GM23248 (cell line): ENCODE measurements around the gene IL19. TPM values are rescaled to one million over a fixed set of nuclear protein-coding genes. Genes with fewer than 3 reads are reported as not detected.
A peak's percentile ranks its signal among the peaks of the same experiment; 100 is the strongest.

Experiments used
- DNase-seq: peaks from one replicate; pipeline ENCODE4 v3.0.0-alpha.2; 2015
- H2AFZ ChIP-seq: fragments of 200-600 bp; sonication (generic); 2 replicates; pipeline ENCODE4 v1.6.1; 2016; ENCODE audit warnings: antibody characterized with exemption
- H3F3A ChIP-seq: fragments of 200-600 bp; sonication (generic); 2 replicates; pipeline ENCODE4 v1.6.1; 2016; ENCODE audit warnings: mild to moderate bottlenecking, antibody characterized with exemption, mixed run types; ENCODE audit not compliant: insufficient read depth
- H3K27ac ChIP-seq: fragments of 200-600 bp; sonication (generic); 2 replicates; pipeline ENCODE4 v1.5.1; 2016; ENCODE audit warnings: mild to moderate bottlenecking
- H3K27me3 ChIP-seq: fragments of 200-600 bp; sonication (generic); replicated peaks from 2 replicates; pipeline ENCODE4 v1.6.1; 2016; ENCODE audit warnings: mild to moderate bottlenecking; ENCODE audit not compliant: insufficient read depth
- H3K36me3 ChIP-seq: fragments of 200-600 bp; sonication (generic); 2 replicates; pipeline ENCODE4 v1.6.1; 2016; ENCODE audit warnings: low read depth, mild to moderate bottlenecking
- H3K4me1 ChIP-seq: fragments of 200-600 bp; sonication (generic); 2 replicates; pipeline ENCODE4 v1.6.1; 2016; ENCODE audit warnings: mild to moderate bottlenecking; ENCODE audit not compliant: insufficient read depth
- H3K4me2 ChIP-seq: fragments of 200-600 bp; sonication (generic); one replicate; pipeline ENCODE4 v1.6.1; 2016; ENCODE audit warnings: mild to moderate bottlenecking; ENCODE audit not compliant: unreplicated experiment
- H3K4me3 ChIP-seq: fragments of 200-600 bp; sonication (generic); 2 replicates; pipeline ENCODE4 v1.5.1; 2016; ENCODE audit warnings: mild to moderate bottlenecking
- H3K79me2 ChIP-seq: fragments of 200-600 bp; sonication (generic); 2 replicates; pipeline ENCODE4 v1.6.1; 2016; ENCODE audit warnings: mild to moderate bottlenecking; ENCODE audit not compliant: insufficient read depth
- H3K9ac ChIP-seq: fragments of 200-600 bp; sonication (generic); 2 replicates; pipeline ENCODE4 v1.6.1; 2016; ENCODE audit warnings: mild to moderate bottlenecking
- H3K9me2 ChIP-seq: fragments of 200-600 bp; sonication (generic); 2 replicates; pipeline ENCODE4 v1.6.1; 2016; ENCODE audit warnings: mixed run types, mild to moderate bottlenecking, moderate library complexity; ENCODE audit not compliant: insufficient read depth
- H3K9me3 ChIP-seq: fragments of 200-600 bp; sonication (generic); one replicate; pipeline ENCODE4 v1.6.1; 2017; ENCODE audit warnings: low read depth
- H4K20me1 ChIP-seq: fragments of 200-600 bp; sonication (generic); 2 replicates; pipeline ENCODE4 v1.6.0; 2016; ENCODE audit not compliant: insufficient read depth
- EZH2 ChIP-seq: fragments of 200-600 bp; sonication (generic); IDR thresholded peaks from 2 replicates; pipeline ENCODE4 v1.6.1; 2018; ENCODE audit warnings: antibody characterized with exemption, mild to moderate bottlenecking; ENCODE audit not compliant: insufficient read depth, poor library complexity, severe bottlenecking
- EZH2phosphoT487 ChIP-seq: fragments of 200-600 bp; sonication (generic); IDR thresholded peaks from 2 replicates; pipeline ENCODE4 v1.6.1; 2018; ENCODE audit warnings: antibody characterized with exemption, moderate library complexity, mild to moderate bottlenecking, low read depth; ENCODE audit not compliant: insufficient read depth
- WGBS, 2 experiments: methylation state at CpG; one replicate each; pipeline ENCODE4 v1.1.6; 2015 to 2017; ENCODE audit warnings: low lambda C conversion rate in 2 of 2, low coverage in 1 of 2; ENCODE audit errors: missing lambda C conversion rate in 2 of 2; 5-methylcytosine and 5-hydroxymethylcytosine counted together
- in situ Hi-C: fragments of 300-500 bp; cut with MboI; formaldehyde crosslinking; loops from 2 replicates; pipeline ENCODE4 v1.15.0; 2020
- polyA plus RNA-seq: library from polyadenylated mRNA; unstranded; fragments of >200 nt; fragmentation: Nextera tagmentation; extraction: Ambion mirVana; gene quantifications from 2 replicates; pipeline ENCODE4 v1.2.1, GENCODE V29; 2016
- total RNA-seq: library from RNA; depleted of rRNA; stranded (reverse); fragments of >200 nt; shearing (Covaris generic); gene quantifications from 2 replicates; pipeline ENCODE4 v1.2.3, GENCODE V29; 2014

The IL19 gene
- total and polyA plus RNA-seq, 2 experiments from 2014 or later, result not detected

GRCh38 chr1:206753141-206753540, 17.4 kb upstream of the IL19 start:
- in situ Hi-C loops, result no loop called here
- Histone ChIP-seq H3K4me2 (peak overlapping the region; percentile 50), H3K36me3 (no peaks in the 10 kb centered on the region), H3F3A (peaks cover 21% of the 10 kb centered on the region), H3K9me3 (no peaks in the 10 kb centered on the region), H3K4me3 (no peak overlapping the region), H2AFZ (no peak overlapping the region), H3K27ac (peak overlapping the region; percentile 57), H3K9me2 (no peaks in the 10 kb centered on the region), H3K27me3 (no peaks in the 10 kb centered on the region), H3K79me2 (no peaks in the 10 kb centered on the region), H3K9ac (no peak overlapping the region), H3K4me1 (peaks cover 27% of the 10 kb centered on the region), H4K20me1 (no peaks in the 10 kb centered on the region)
- WGBS, 2 experiments, result 35 to 39% methylated on average over 3 of the region's 3 CpGs
- TF ChIP-seq EZH2, result no peak
- TF ChIP-seq EZH2phosphoT487, result no peak
- DNase-seq, result peak; percentile 84

GRCh38 chr1:206754011-206754410, 16.6 kb upstream of the IL19 start:
- Histone ChIP-seq H3K4me1 (peaks cover 23% of the 10 kb centered on the region), H4K20me1 (no peaks in the 10 kb centered on the region), H3K9ac (no peak overlapping the region), H3K27me3 (no peaks in the 10 kb centered on the region), H3K27ac (peak overlapping the region; percentile 57), H3K4me3 (no peak overlapping the region), H3K9me2 (no peaks in the 10 kb centered on the region), H3K79me2 (no peaks in the 10 kb centered on the region), H3K36me3 (no peaks in the 10 kb centered on the region), H3K4me2 (peak overlapping the region; percentile 50), H2AFZ (no peak overlapping the region), H3F3A (peaks cover 21% of the 10 kb centered on the region), H3K9me3 (no peaks in the 10 kb centered on the region)
- DNase-seq, result peak; percentile 81
- 0 to 12% methylated on average over 1 of the region's 1 CpG for WGBS, 2 experiments
- in situ Hi-C loops, result no loop called here
- TF ChIP-seq EZH2 (no peak), EZH2phosphoT487 (no peak)

GRCh38 chr1:206757524-206758266, 12.9 kb upstream of the IL19 start:
- Histone ChIP-seq H3K4me1 (peaks cover 21% of the 10 kb centered on the region), H3K27ac (no peak overlapping the region), H3K9ac (no peak overlapping the region), H3K36me3 (no peaks in the 10 kb centered on the region), H3K4me3 (no peak overlapping the region), H3K9me3 (no peaks in the 10 kb centered on the region), H3F3A (peaks cover 19% of the 10 kb centered on the region), H3K9me2 (no peaks in the 10 kb centered on the region), H3K27me3 (no peaks in the 10 kb centered on the region), H4K20me1 (no peaks in the 10 kb centered on the region), H2AFZ (no peak overlapping the region), H3K4me2 (no peak overlapping the region), H3K79me2 (no peaks in the 10 kb centered on the region)
- in situ Hi-C loops, result no loop called here
- no peak for DNase-seq
- WGBS, 2 experiments, result 73 to 78% methylated on average over 13 of the region's 13 CpGs
- TF ChIP-seq EZH2, result no peak
- no peak for TF ChIP-seq EZH2phosphoT487

- H3F3A ChIP-seq, result no peaks in the 10 kb centered on the region
- no peak overlapping the region for H3K4me3 ChIP-seq
- H3K9me2 ChIP-seq, result no peaks in the 10 kb centered on the region
- H3K4me2 ChIP-seq, result no peak overlapping the region
- no peaks in the 10 kb centered on the region for H3K27me3 ChIP-seq
- no peak overlapping the region for H2AFZ ChIP-seq
- no peak overlapping the region for H3K9ac ChIP-seq
- H3K27ac ChIP-seq, result no peak overlapping the region
- H3K4me1 ChIP-seq, result no peaks in the 10 kb centered on the region
- H3K79me2 ChIP-seq, result no peaks in the 10 kb centered on the region
- in situ Hi-C loops, result no loop called here
- TF ChIP-seq EZH2 (no peak), EZH2phosphoT487 (no peak)
- 78 to 89% methylated on average over 1 of the region's 1 CpG for WGBS, 2 experiments
- DNase-seq, result no peak
- H4K20me1 ChIP-seq, result no peaks in the 10 kb centered on the region
- no peaks in the 10 kb centered on the region for H3K36me3 ChIP-seq
- no peaks in the 10 kb centered on the region for H3K9me3 ChIP-seq
These were observed 10.0 kb upstream of the IL19 start for GRCh38 chr1:206760590-206760989.
